Endothelial cell of umbilical vein (primary cell): ENCODE results near the gene XYLB. TPM values are rescaled to one million over a fixed set of nuclear protein-coding genes. Genes with fewer than 3 reads are reported as not detected.

Source experiments
- BruUV-seq: library from RNA; stranded (reverse); fragments of 400-500 nt; replicated peaks from 2 replicates; lab custom pipeline; 2021; lab: Mats Ljungman, UMichigan
- CTCF ChIA-PET: fragments of 300-600, 350-600 bp; sonication (Branson Sonifier 250); formaldehyde crosslinking; loops from one replicate; lab custom pipeline; 2021; ENCODE audit warnings: antibody characterized with exemption, inconsistent platforms; lab: Charles Lee
- POLR2A ChIA-PET: fragments of 300-600, 350-600 bp; sonication (Branson Sonifier 250); formaldehyde crosslinking; loops from one replicate; lab custom pipeline; 2021; ENCODE audit warnings: antibody characterized with exemption, inconsistent platforms; lab: Charles Lee
- DNase-seq: peaks from one replicate; pipeline ENCODE4 v3.0.0-alpha.2; 2011; ENCODE audit warnings: low read depth, low spot score
- FAIRE-seq: peaks from 2 replicates; lab custom pipeline; 2011; peaks lifted over from hg19 to GRCh38; lab: Jason Lieb, UNC
- H2AFZ ChIP-seq: 2 replicates; pipeline ENCODE4 v1.6.0; 2012; ENCODE audit warnings: low read depth, low read length, control low read depth, inconsistent platforms
- H3K27ac ChIP-seq: 2 replicates; pipeline ENCODE4 v1.5.1; 2011; ENCODE audit warnings: low read depth, mild to moderate bottlenecking, control low read depth, low read length, moderate library complexity; ENCODE audit not compliant: insufficient read depth
- H3K27me3 ChIP-seq, 2 experiments: 2 replicates each; pipeline versions ENCODE4 v1.6.0 to v1.6.1; 2011; ENCODE audit warnings: low read length in 2 of 2, mixed read lengths in 1 of 2; ENCODE audit not compliant: control insufficient read depth in 2 of 2, insufficient read depth in 2 of 2
- H3K36me3 ChIP-seq, 2 experiments: 2 replicates in 1 of 2; 3 replicates in 1 of 2; pipeline ENCODE4 v1.5.1; 2011; ENCODE audit warnings: low read length in 2 of 2, mild to moderate bottlenecking in 1 of 2, moderate library complexity in 1 of 2; ENCODE audit not compliant: control insufficient read depth in 2 of 2, insufficient read depth in 2 of 2; ENCODE audit errors: extremely low read depth in 1 of 2
- H3K4me1 ChIP-seq: 3 replicates; pipeline ENCODE4 v1.5.1; 2011; ENCODE audit warnings: mild to moderate bottlenecking, low read length; ENCODE audit not compliant: control insufficient read depth, insufficient read depth; ENCODE audit errors: extremely low read depth
- H3K4me2 ChIP-seq: 2 replicates; pipeline ENCODE4 v1.6.1; 2011; ENCODE audit warnings: low read length, control low read depth, mixed read lengths; ENCODE audit not compliant: insufficient read depth
- H3K4me3 ChIP-seq, 3 experiments: fragments of 200-600 bp in 1 of 3; sonication (generic), shearing (Covaris generic) in 1 of 3; replicated peaks in 1 of 3; 2 replicates each; pipeline ENCODE4 v1.5.1; 2011 to 2016; ENCODE audit warnings: control low read depth in 3 of 3, low read length in 3 of 3, mild to moderate bottlenecking in 2 of 3, inconsistent platforms in 1 of 3, low read depth in 1 of 3, moderate library complexity in 1 of 3; ENCODE audit not compliant: insufficient read depth in 1 of 3
- H3K79me2 ChIP-seq: 2 replicates; pipeline ENCODE4 v1.6.0; 2012; ENCODE audit warnings: low read length, inconsistent platforms; ENCODE audit not compliant: control insufficient read depth, insufficient read depth
- H3K9ac ChIP-seq: replicated peaks from 2 replicates; pipeline ENCODE3; 2011; ENCODE audit warnings: low read length, control low read depth; ENCODE audit not compliant: insufficient read depth; ENCODE audit errors: extremely low read depth
- H3K9me1 ChIP-seq: replicated peaks from 3 replicates; pipeline ENCODE4 v1.6.0; 2011; ENCODE audit warnings: mild to moderate bottlenecking, low read length; ENCODE audit not compliant: control insufficient read depth, insufficient read depth; ENCODE audit errors: extremely low read depth
- H3K9me3 ChIP-seq: replicated peaks from 2 replicates; pipeline ENCODE4 v1.5.1; 2012; ENCODE audit warnings: low read length, inconsistent platforms; ENCODE audit not compliant: control insufficient read depth, insufficient read depth
- H4K20me1 ChIP-seq: replicated peaks from 2 replicates; pipeline ENCODE3; 2011; ENCODE audit warnings: mild to moderate bottlenecking, low read length; ENCODE audit not compliant: control insufficient read depth, insufficient read depth; ENCODE audit errors: extremely low read depth
- EZH2 ChIP-seq: IDR thresholded peaks from 2 replicates; pipeline ENCODE4 v1.6.1; 2012; ENCODE audit warnings: borderline replicate concordance, low read depth, mild to moderate bottlenecking, moderate library complexity, low read length, inconsistent platforms; ENCODE audit not compliant: severe bottlenecking
- FOS ChIP-seq: IDR thresholded peaks from 2 replicates; pipeline ENCODE4 v1.6.1; 2011; ENCODE audit warnings: mild to moderate bottlenecking, low read length, moderate library complexity, borderline replicate concordance; ENCODE audit not compliant: insufficient read depth
- GATA2 ChIP-seq: IDR thresholded peaks from 2 replicates; pipeline ENCODE4 v1.7.0; 2011; ENCODE audit warnings: low read depth, mild to moderate bottlenecking, moderate library complexity, mixed read lengths, low read length; ENCODE audit not compliant: insufficient read length, insufficient read depth
- JUN ChIP-seq: IDR thresholded peaks from 2 replicates; pipeline ENCODE4 v1.6.1; 2011; ENCODE audit warnings: borderline replicate concordance, low read depth; ENCODE audit not compliant: insufficient read length, insufficient read depth
- MYC ChIP-seq: IDR thresholded peaks from one replicate; pipeline ENCODE4 v1.6.1; 2011; ENCODE audit warnings: mild to moderate bottlenecking, low read depth, low read length
- POLR2A ChIP-seq: IDR thresholded peaks from 2 replicates; pipeline ENCODE4 v1.6.1; 2012; ENCODE audit warnings: low read depth, mild to moderate bottlenecking, control low read depth, low read length
- POLR2AphosphoS5 ChIP-seq: IDR thresholded peaks from 2 replicates; pipeline ENCODE4 v1.6.1; 2012; ENCODE audit warnings: low read depth, mild to moderate bottlenecking, control low read depth, low read length, moderate library complexity; ENCODE audit not compliant: insufficient read depth
- dilution Hi-C: fragments of 300-500 bp; cut with MboI; formaldehyde crosslinking; loops from one replicate; pipeline ENCODE4 v1.15.0; 2019; ENCODE audit warnings: low sequenced_read_pairs; ENCODE audit not compliant: extremely low pct_ligation_motif_present
- intact Hi-C: fragments of 100-400 bp; cut with micrococcal nuclease; formaldehyde crosslinking; loops from one replicate; pipeline ENCODE4 v1.10.0; 2022
- polyA plus RNA-seq, 4 experiments: library from polyadenylated mRNA; depleted of rRNA in 3 of 4; stranded (reverse) in 3 of 4; unstranded in 1 of 4; fragments of >200 nt; gene quantifications; 2 replicates each; pipeline versions ENCODE4 v1.2.1 to v1.2.3, GENCODE V29; 2011 to 2012; ENCODE audit warnings: missing spikeins in 1 of 4
- total RNA-seq: library from RNA; stranded (reverse); gene quantifications from 2 replicates; pipeline ENCODE4 v1.2.3, GENCODE V29; 2021
- TF ChIP-seq, protein P1 (sequence below): IDR thresholded peaks from 2 replicates; pipeline ENCODE4 v1.6.1; 2011; ENCODE audit not compliant: insufficient read depth, insufficient read length
- TF ChIP-seq, protein P2 (sequence below), 2 donors: IDR thresholded peaks; 1 replicate in 1 of 2; 2 replicates in 1 of 2; pipeline ENCODE4 v1.5.1; 2011; ENCODE audit warnings: low read length in 2 of 2, mild to moderate bottlenecking in 2 of 2, moderate library complexity in 2 of 2, control low read depth in 1 of 2, inconsistent platforms in 1 of 2, low read depth in 1 of 2; ENCODE audit not compliant: insufficient read depth in 1 of 2; ENCODE audit errors: extremely low read depth in 1 of 2

Gene XYLB
- total and polyA plus RNA-seq, 2 donors (not counting 3 experiments of a cell fraction or from before 2014, with no cell fraction given), result 3.7 to 4.3 TPM

DNA sequence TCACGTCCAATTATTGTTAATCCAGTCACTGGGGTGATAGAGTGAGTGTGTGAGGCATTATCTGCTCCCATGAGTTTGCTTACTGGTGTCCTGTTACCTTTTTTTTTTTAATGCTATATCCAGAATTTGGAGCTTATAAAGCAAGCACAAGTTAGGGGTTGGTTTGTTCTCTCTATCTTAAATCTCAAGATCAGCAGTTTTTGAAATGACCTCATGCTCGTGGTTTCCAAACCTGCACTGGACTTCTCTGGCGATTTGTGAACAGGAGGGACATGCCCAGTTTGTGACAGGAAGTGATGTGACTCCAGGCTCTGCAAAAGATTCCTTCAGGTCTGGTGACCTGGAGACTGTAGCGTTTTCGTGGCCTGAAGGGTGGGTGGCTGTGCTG lies 25.6 kb downstream of the XYLB start:
- no peak for DNase-seq
- POLR2A ChIA-PET, result no interaction called here
- Histone ChIP-seq H3K27me3 (no peaks in the 10 kb centered on the region), H3K9me3 (no peaks in the 10 kb centered on the region), H3K79me2 (no peaks in the 10 kb centered on the region), H3K4me1 (no peaks in the 10 kb centered on the region), H3K9ac (no peak overlapping the region), H3K9me1 (no peaks in the 10 kb centered on the region), H3K36me3 (peaks cover 0 to 6% of the 10 kb centered on the region in 2 experiments), H3K27ac (no peak overlapping the region), H3K4me2 (no peak overlapping the region), H2AFZ (no peak overlapping the region), H4K20me1 (no peaks in the 10 kb centered on the region), H3K4me3 (no peak overlapping the region)
- no peak for TF ChIP-seq FOS
- TF ChIP-seq, protein P1, sequence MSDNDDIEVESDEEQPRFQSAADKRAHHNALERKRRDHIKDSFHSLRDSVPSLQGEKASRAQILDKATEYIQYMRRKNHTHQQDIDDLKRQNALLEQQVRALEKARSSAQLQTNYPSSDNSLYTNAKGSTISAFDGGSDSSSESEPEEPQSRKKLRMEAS, result no peak
- no peak for TF ChIP-seq EZH2
- TF ChIP-seq, protein P2, sequence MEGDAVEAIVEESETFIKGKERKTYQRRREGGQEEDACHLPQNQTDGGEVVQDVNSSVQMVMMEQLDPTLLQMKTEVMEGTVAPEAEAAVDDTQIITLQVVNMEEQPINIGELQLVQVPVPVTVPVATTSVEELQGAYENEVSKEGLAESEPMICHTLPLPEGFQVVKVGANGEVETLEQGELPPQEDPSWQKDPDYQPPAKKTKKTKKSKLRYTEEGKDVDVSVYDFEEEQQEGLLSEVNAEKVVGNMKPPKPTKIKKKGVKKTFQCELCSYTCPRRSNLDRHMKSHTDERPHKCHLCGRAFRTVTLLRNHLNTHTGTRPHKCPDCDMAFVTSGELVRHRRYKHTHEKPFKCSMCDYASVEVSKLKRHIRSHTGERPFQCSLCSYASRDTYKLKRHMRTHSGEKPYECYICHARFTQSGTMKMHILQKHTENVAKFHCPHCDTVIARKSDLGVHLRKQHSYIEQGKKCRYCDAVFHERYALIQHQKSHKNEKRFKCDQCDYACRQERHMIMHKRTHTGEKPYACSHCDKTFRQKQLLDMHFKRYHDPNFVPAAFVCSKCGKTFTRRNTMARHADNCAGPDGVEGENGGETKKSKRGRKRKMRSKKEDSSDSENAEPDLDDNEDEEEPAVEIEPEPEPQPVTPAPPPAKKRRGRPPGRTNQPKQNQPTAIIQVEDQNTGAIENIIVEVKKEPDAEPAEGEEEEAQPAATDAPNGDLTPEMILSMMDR (IDR thresholded peaks at IDR 0.05; ENCODE audit: extremely low read depth in 1 of 2, insufficient read depth in 1 of 2, low read depth in 1 of 2, low read length in 2 of 2), result no peak
- no peak for TF ChIP-seq POLR2AphosphoS5
- TF ChIP-seq JUN, result no peak
- no peak for TF ChIP-seq POLR2A
- TF ChIP-seq MYC, result no peak
- no peak for TF ChIP-seq GATA2
- intact Hi-C loops (no loop called here), dilution Hi-C loops (no loop called here)
- no TSS peak for BruUV-seq
- CTCF ChIA-PET, result interaction anchor here (1.2 kb wide), 1 partner anchor 26 kb away, joined by 3 read pairs; the partner anchor contains the start of gene XYLB
- FAIRE-seq, result no peak
